Hepatocyte (in vitro differentiated cells): ENCODE measurements around the gene NOC4L. TPM values are rescaled to one million over a fixed set of nuclear protein-coding genes. Genes with fewer than 3 reads are reported as not detected.

ENCODE experiments used
- DNase-seq: peaks from one replicate; pipeline ENCODE4 v3.0.0-alpha.2; 2016; ENCODE audit warnings: low spot score
- H2AFZ ChIP-seq: fragments of 200-600 bp; sonication (generic); 2 replicates; pipeline ENCODE4 v1.6.0; 2016; ENCODE audit warnings: antibody characterized with exemption, mild to moderate bottlenecking
- H3K27ac ChIP-seq: fragments of 200-600 bp; sonication (generic); 2 replicates; pipeline ENCODE4 v1.5.1; 2016; ENCODE audit warnings: mild to moderate bottlenecking
- H3K27me3 ChIP-seq: fragments of 200-600 bp; sonication (generic); 2 replicates; pipeline ENCODE4 v1.6.1; 2016
- H3K36me3 ChIP-seq: fragments of 200-600 bp; sonication (generic); replicated peaks from 2 replicates; pipeline ENCODE4 v1.5.1; 2016; ENCODE audit warnings: low read depth; ENCODE audit not compliant: insufficient read depth
- H3K4me1 ChIP-seq: fragments of 200-600 bp; sonication (generic); 2 replicates; pipeline ENCODE4 v1.5.1; 2016; ENCODE audit warnings: mild to moderate bottlenecking, moderate library complexity; ENCODE audit not compliant: insufficient read depth
- H3K4me2 ChIP-seq: fragments of 200-600 bp; sonication (generic); 2 replicates; pipeline ENCODE4 v1.6.0; 2016
- H3K4me3 ChIP-seq: fragments of 200-600 bp; sonication (generic); 2 replicates; pipeline ENCODE4 v1.5.1; 2016; ENCODE audit warnings: mild to moderate bottlenecking
- H3K79me2 ChIP-seq: fragments of 200-600 bp; sonication (generic); 2 replicates; pipeline ENCODE4 v1.6.0; 2017; ENCODE audit warnings: mild to moderate bottlenecking
- H3K9me2 ChIP-seq: fragments of 200-600 bp; sonication (generic); replicated peaks from 2 replicates; pipeline ENCODE4 v1.6.0; 2017; ENCODE audit warnings: mild to moderate bottlenecking; ENCODE audit not compliant: insufficient read depth
- H3K9me3 ChIP-seq: fragments of 200-600 bp; sonication (generic); 2 replicates; pipeline ENCODE4 v1.5.1; 2016; ENCODE audit warnings: low read depth, mild to moderate bottlenecking
- H4K20me1 ChIP-seq: fragments of 200-600 bp; sonication (generic); 2 replicates; pipeline ENCODE4 v1.6.0; 2016; ENCODE audit warnings: mild to moderate bottlenecking; ENCODE audit not compliant: insufficient read depth, poor library complexity, severe bottlenecking
- EZH2 ChIP-seq: fragments of 200-600 bp; sonication (generic); IDR thresholded peaks from 2 replicates; pipeline ENCODE4 v1.6.1; 2016; ENCODE audit warnings: antibody characterized with exemption, mild to moderate bottlenecking, borderline replicate concordance
- EZH2phosphoT487 ChIP-seq: fragments of 200-600 bp; sonication (generic); IDR thresholded peaks from one replicate; pipeline ENCODE4 v1.6.1; 2018; ENCODE audit warnings: antibody characterized with exemption, mild to moderate bottlenecking, low read depth, moderate library complexity; ENCODE audit not compliant: unreplicated experiment, severe bottlenecking
- WGBS: methylation state at CpG from one replicate; pipeline ENCODE4 v1.1.6; 2016; ENCODE audit warnings: low lambda C conversion rate; ENCODE audit errors: missing lambda C conversion rate; 5-methylcytosine and 5-hydroxymethylcytosine counted together
- polyA plus RNA-seq: library from polyadenylated mRNA; unstranded; fragments of >200 nt; fragmentation: Nextera tagmentation; extraction: Ambion mirVana; gene quantifications from 2 replicates; pipeline ENCODE4 v1.2.1, GENCODE V29; 2016
- total RNA-seq: library from RNA; depleted of rRNA; stranded (reverse); fragments of >200 nt; gene quantifications from 2 replicates; pipeline ENCODE4 v1.2.3, GENCODE V29; 2014
- TF ChIP-seq, protein P1 (sequence below): fragments of 200-600 bp; sonication (generic); IDR thresholded peaks from 2 replicates; pipeline ENCODE4 v1.5.1; 2016; ENCODE audit warnings: antibody characterized with exemption, mild to moderate bottlenecking; ENCODE audit not compliant: poor library complexity

The NOC4L gene
- total and polyA plus RNA-seq, 2 experiments from 2014 or later = 8.9 to 31.8 TPM

DNA sequence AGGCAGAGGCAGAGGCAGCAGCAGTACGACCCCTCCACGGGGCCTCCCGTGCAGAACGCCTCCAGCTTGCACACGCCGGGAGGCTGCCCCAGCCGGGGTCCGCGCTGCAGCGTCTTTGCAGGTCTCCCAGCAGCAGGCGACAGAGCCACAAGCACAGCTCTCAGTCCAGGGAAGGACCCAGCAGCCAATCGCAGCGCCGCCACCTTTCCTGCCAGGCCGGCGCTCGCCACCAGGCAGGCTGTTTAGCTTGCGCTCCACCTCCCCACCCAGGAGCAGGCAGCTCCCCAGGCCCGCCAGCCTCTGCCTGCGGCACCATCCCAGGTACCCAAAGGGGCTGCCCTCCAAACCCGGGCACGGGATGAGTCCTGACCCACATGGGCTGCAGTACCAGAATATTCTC, 25.4 kb upstream of the NOC4L start:
- no peak for DNase-seq
- Histone ChIP-seq H3K36me3 (no peaks in the 10 kb centered on the region), H3K27ac (no peak overlapping the region)

DNA sequence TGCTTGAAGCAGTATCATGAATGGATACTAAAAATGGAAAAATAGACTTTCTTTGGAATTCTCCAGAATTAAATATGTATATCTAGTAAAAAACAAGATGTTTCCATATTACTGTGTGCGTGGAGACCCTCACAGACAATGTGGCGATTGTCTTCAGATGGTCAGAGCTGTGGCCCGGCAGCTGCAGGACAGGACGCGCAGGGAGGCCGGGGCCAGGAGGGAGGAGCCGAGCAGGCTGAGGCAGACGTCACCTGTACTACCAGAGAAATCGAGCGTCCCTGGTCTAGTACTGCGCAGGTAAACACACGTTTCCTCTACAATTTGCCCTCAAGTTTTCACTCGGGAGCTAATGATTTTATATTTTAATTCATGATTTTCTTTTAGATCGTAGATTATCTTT, 23.0 kb upstream of the NOC4L start:
- H3K9me2 ChIP-seq = no peaks in the 10 kb centered on the region

More for the DNA sequence above, 25.4 kb upstream of the NOC4L start:
- H4K20me1 ChIP-seq = no peaks in the 10 kb centered on the region
- H3K4me3 ChIP-seq = no peak overlapping the region
- WGBS = 96% methylated on average over 22 of the region's 22 CpGs
- no peaks in the 10 kb centered on the region for H3K27me3 ChIP-seq
- no peak for TF ChIP-seq EZH2
- TF ChIP-seq, protein P1, sequence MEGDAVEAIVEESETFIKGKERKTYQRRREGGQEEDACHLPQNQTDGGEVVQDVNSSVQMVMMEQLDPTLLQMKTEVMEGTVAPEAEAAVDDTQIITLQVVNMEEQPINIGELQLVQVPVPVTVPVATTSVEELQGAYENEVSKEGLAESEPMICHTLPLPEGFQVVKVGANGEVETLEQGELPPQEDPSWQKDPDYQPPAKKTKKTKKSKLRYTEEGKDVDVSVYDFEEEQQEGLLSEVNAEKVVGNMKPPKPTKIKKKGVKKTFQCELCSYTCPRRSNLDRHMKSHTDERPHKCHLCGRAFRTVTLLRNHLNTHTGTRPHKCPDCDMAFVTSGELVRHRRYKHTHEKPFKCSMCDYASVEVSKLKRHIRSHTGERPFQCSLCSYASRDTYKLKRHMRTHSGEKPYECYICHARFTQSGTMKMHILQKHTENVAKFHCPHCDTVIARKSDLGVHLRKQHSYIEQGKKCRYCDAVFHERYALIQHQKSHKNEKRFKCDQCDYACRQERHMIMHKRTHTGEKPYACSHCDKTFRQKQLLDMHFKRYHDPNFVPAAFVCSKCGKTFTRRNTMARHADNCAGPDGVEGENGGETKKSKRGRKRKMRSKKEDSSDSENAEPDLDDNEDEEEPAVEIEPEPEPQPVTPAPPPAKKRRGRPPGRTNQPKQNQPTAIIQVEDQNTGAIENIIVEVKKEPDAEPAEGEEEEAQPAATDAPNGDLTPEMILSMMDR = no peak
- no peak for TF ChIP-seq EZH2phosphoT487
- H2AFZ ChIP-seq = no peak overlapping the region
- no peaks in the 10 kb centered on the region for H3K79me2 ChIP-seq
- no peaks in the 10 kb centered on the region for H3K9me3 ChIP-seq
- no peaks in the 10 kb centered on the region for H3K4me1 ChIP-seq
- H3K9me2 ChIP-seq = no peaks in the 10 kb centered on the region
- no peak overlapping the region for H3K4me2 ChIP-seq

DNA sequence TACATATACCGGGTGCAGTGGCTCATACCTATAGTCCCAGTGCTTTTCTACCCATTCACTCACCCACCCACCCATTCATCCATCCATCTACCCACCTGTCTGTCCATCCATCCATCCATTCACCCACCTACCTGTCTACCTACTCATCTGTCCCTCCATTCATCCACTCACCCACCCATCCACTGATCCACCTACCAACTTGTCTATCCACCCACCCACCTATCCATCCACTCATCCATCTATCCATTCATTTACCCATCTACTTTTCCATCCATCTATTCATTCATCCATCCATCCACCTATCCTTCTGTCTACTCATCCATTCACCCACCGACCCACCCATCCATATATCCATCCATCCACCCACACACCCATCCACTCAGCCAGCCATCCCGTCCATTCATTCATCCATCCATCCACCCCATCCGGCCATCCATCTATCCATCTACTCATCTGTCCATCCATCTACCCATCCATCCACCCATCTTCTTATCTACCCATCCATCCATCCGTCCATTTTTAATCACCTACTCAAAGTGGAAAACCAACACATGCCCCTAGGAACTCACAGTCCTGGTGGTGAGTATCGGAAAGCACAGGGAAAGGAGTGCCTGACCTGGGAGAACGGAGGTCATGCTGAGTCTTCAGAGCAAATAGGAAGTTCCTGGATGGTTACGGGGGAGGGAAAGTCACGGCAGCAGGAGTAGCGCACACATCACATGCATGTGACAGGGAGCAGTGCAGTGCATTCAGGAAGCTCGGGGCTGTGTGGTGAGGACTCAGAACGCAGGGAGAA, 20.1 kb upstream of the NOC4L start:
- Histone ChIP-seq H4K20me1 (no peaks in the 10 kb centered on the region), H3K27me3 (no peaks in the 10 kb centered on the region), H3K4me2 (no peak overlapping the region), H2AFZ (no peak overlapping the region), H3K79me2 (no peaks in the 10 kb centered on the region), H3K36me3 (peaks cover 5% of the 10 kb centered on the region), H3K4me1 (no peaks in the 10 kb centered on the region), H3K4me3 (no peak overlapping the region), H3K27ac (no peak overlapping the region), H3K9me2 (no peaks in the 10 kb centered on the region), H3K9me3 (no peaks in the 10 kb centered on the region)
- DNase-seq = no peak
- TF ChIP-seq, protein P1 = no peak
- TF ChIP-seq EZH2 = no peak
- no peak for TF ChIP-seq EZH2phosphoT487
- WGBS = 94% methylated on average over 12 of the region's 12 CpGs

More for the DNA sequence above, 23.0 kb upstream of the NOC4L start:
- H3K36me3 ChIP-seq = no peaks in the 10 kb centered on the region
- H3K4me3 ChIP-seq = no peak overlapping the region
- H3K4me2 ChIP-seq = no peak overlapping the region
- H3K4me1 ChIP-seq = no peaks in the 10 kb centered on the region
- TF ChIP-seq, protein P1 = no peak
- TF ChIP-seq EZH2phosphoT487 (no peak), EZH2 (no peak)
- no peaks in the 10 kb centered on the region for H3K27me3 ChIP-seq
- H3K79me2 ChIP-seq = no peaks in the 10 kb centered on the region
- no peaks in the 10 kb centered on the region for H4K20me1 ChIP-seq
- DNase-seq = no peak
- H3K9me3 ChIP-seq = no peaks in the 10 kb centered on the region
- no peak overlapping the region for H3K27ac ChIP-seq
- WGBS = 97% methylated on average over 14 of the region's 14 CpGs
- no peak overlapping the region for H2AFZ ChIP-seq
